H1 (cell line): Measurements from ENCODE around the gene SSH2. TPM values are rescaled to one million over a fixed set of nuclear protein-coding genes. Genes with fewer than 3 reads are reported as not detected.

Source experiments
- SIRT6 ChIP-seq: IDR thresholded peaks from one replicate; pipeline ENCODE4 v1.7.1; 2012; ENCODE audit warnings: low read length, inconsistent platforms
- SP4 ChIP-seq: IDR thresholded peaks from 2 replicates; pipeline ENCODE4 v1.6.1; 2012; ENCODE audit warnings: low read length, inconsistent platforms
- polyA plus RNA-seq, 7 experiments: library from polyadenylated mRNA; depleted of rRNA in 3 of 7; stranded (reverse) in 5 of 7; unstranded in 2 of 7; fragments of >200 nt in 5 of 7; fragments of 200-250 nt in 2 of 7; gene quantifications; 1 replicate in 5 of 7; 2 replicates in 1 of 7; 4 replicates in 1 of 7; pipeline versions ENCODE4 v1.2.1 to v1.2.3, GENCODE V29; 2011 to 2013; ENCODE audit warnings: missing spikeins in 2 of 7, mixed read lengths in 2 of 7
- total RNA-seq: library from RNA; stranded (reverse); fragmentation: NEBNext Ultra II Directional; extraction: Animal tissue kit (Norgen Biotek cat#: 25700); gene quantifications from 2 replicates; pipeline ENCODE4 v1.2.1, GENCODE V29; 2021

Gene SSH2
- total and polyA plus RNA-seq, 2 of the 8 experiments (the other 6 are each of a cell fraction or from before 2014, with no cell fraction given) = 5.2 to 15.9 TPM

DNA sequence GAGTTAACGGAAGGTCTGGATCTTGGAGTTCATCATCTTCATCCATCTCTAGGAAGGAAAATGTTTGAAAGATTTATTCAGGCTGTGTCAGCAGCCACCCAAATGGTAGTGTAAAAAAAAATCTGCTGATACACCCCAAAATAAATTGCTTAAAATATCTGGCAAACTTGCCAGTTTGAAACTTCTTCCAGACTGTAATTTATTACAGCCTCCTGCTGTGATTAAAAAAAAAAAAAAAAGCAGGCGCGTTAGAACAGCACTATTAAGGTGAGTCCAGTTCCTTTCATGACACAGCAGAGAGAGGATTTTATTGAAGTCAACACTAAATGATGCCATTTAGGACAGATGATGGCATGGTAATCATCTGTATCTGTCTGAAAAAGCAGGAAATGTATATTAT is 166.8 kb downstream of the SSH2 start (continued):
- TF ChIP-seq SP4 (no peak), SIRT6 (no peak)
